Ishikawa (cell line): ENCODE measurements around the gene ABCB11.

Experiments
- CEBPB ChIP-seq: IDR thresholded peaks from 2 replicates; pipeline ENCODE4 v1.6.1; 2012
- CREB1 ChIP-seq: IDR thresholded peaks from 2 replicates; pipeline ENCODE4 v1.6.1; 2012; ENCODE audit warnings: low read depth
- EGR1 ChIP-seq: IDR thresholded peaks from 2 replicates; pipeline ENCODE4 v1.6.1; 2012
- EP300 ChIP-seq: IDR thresholded peaks from 2 replicates; pipeline ENCODE4 v1.6.1; 2012; ENCODE audit warnings: borderline replicate concordance
- FOXM1 ChIP-seq: IDR thresholded peaks from 2 replicates; pipeline ENCODE4 v1.6.1; 2012; ENCODE audit warnings: low read depth, borderline replicate concordance
- MAX ChIP-seq: IDR thresholded peaks from 2 replicates; pipeline ENCODE4 v1.6.1; 2012
- NFIC ChIP-seq: IDR thresholded peaks from 2 replicates; pipeline ENCODE4 v1.6.1; 2012
- RAD21 ChIP-seq: IDR thresholded peaks from 2 replicates; pipeline ENCODE4 v1.6.1; 2012; ENCODE audit warnings: low read depth
- REST ChIP-seq: IDR thresholded peaks from 2 replicates; pipeline ENCODE4 v1.6.1; 2012; ENCODE audit warnings: low read depth, mild to moderate bottlenecking
- TAF1 ChIP-seq: IDR thresholded peaks from 2 replicates; pipeline ENCODE4 v1.6.1; 2012; ENCODE audit warnings: low read depth, mild to moderate bottlenecking
- TCF12 ChIP-seq: IDR thresholded peaks from 2 replicates; pipeline ENCODE4 v1.6.1; 2012; ENCODE audit warnings: low read depth
- TEAD4 ChIP-seq: IDR thresholded peaks from 2 replicates; pipeline ENCODE4 v1.6.1; 2012
- YY1 ChIP-seq: IDR thresholded peaks from 2 replicates; pipeline ENCODE4 v1.6.1; 2012; ENCODE audit warnings: low read depth
- ZBTB7A ChIP-seq: IDR thresholded peaks from 2 replicates; pipeline ENCODE4 v1.6.1; 2012; ENCODE audit warnings: low read depth
- TF ChIP-seq, protein P1 (sequence below): IDR thresholded peaks from 2 replicates; pipeline ENCODE4 v1.6.1; 2012

ABCB11 gene

DNA sequence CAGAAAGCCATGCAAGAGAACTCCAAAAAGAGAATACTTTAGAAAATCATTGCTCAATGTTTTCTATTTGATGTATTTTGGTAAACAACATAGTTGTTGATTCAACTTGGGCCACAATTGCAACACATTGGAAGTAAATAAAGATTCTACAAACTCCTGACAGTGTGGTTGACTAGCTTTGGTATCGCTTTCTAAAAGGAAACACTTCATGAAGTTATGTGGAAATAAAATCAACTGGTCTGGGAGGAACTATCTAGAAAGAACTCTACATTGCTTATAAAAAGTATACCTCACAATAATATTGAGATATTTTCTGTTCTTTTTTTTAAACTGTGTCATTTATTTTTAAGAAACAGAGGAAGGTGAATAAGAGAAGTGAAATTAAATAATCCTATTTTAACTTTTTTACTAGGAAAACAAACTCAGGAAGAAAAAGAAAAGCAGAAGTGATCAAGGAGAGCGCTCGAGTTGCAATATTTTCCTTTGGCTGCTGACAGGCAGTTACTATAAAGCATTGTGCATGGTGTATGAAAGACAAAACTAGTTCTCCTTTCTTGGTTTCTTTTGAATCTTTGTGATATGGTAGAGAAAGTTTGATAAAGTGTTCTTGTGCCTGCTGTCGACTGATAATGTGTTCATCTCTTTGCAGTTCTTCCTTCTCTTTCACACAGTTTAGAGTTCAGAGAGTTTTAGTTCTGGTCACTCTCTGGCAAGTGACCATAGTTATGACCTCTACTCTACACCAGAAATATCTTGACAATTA is 41.2 kb upstream of the ABCB11 start:
- TF ChIP-seq RAD21 (no peak), EP300 (no peak), CREB1 (no peak), MAX (no peak), TAF1 (no peak), EGR1 (no peak), REST (no peak), TCF12 (no peak), FOXM1 (no peak), ZBTB7A (no peak), YY1 (no peak), CEBPB (no peak), NFIC (no peak), TEAD4 (no peak)
- TF ChIP-seq, protein P1, sequence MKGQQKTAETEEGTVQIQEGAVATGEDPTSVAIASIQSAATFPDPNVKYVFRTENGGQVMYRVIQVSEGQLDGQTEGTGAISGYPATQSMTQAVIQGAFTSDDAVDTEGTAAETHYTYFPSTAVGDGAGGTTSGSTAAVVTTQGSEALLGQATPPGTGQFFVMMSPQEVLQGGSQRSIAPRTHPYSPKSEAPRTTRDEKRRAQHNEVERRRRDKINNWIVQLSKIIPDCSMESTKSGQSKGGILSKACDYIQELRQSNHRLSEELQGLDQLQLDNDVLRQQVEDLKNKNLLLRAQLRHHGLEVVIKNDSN, result no peak

- TF ChIP-seq TCF12 (no peak), CEBPB (no peak), FOXM1 (no peak), NFIC (no peak), RAD21 (no peak), TAF1 (no peak), CREB1 (no peak), ZBTB7A (no peak), EP300 (no peak), REST (no peak), TEAD4 (no peak), YY1 (no peak), MAX (no peak), EGR1 (no peak)
- TF ChIP-seq, protein P1, result no peak
Observed at GRCh38 chr2:169071455-169071854, 40.3 kb upstream of the ABCB11 start.

DNA sequence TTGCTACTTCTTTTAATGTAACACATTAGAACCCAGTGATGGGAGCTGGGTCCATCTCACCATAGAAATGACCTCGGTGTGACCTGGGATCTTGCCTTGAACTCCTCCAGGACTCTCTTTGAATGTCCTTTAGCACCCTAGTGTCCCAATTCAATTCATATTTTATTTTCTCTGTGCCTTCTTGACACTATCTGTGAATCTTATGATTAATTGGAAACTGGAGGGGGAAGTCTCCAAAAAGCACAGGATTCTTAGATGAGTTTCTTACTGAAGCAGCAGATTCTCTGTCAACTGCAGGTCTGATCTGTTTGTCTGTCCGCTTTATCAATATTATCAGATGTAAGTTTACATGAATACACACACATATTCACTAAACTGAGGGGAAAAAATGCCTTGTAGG is 38.7 kb upstream of the ABCB11 start:
- no peak for TF ChIP-seq EGR1

DNA sequence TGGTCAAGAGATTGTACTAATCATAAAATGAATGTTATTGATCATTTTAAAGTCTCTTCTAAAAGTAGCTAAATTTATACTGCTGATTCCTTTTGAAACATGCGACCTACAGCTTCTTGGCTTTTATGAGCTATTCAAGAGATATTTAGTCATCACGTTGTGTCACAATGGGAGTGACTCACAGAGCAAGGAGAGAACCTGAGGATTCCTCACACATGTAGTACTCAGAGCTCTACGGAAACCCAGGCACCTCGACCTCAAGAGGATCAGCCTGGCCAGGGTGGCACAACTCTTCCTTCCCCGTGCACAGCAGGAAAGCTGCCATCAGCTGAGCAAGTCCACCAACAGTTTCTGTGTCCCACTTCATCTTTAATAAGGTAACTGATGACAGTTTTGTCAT is 38.2 kb upstream of the ABCB11 start, which contains the start of gene DHRS9:
DHRS9 (plus strand) TSS at position 223 of the 400 bp plus-strand sequence. CDS start 12,019 bp downstream, outside the sequence.
- TF ChIP-seq TAF1, result no peak
- TF ChIP-seq NFIC, result no peak
- TF ChIP-seq CEBPB, result no peak
- no peak for TF ChIP-seq TEAD4
- TF ChIP-seq EGR1, result no peak

GRCh38 chr2:169066897-169067296 is 35.8 kb upstream of the ABCB11 start:
- TF ChIP-seq TCF12, result no peak
- TF ChIP-seq FOXM1, result no peak
- no peak for TF ChIP-seq MAX
- no peak for TF ChIP-seq NFIC
- no peak for TF ChIP-seq EGR1

GRCh38 chr2:169065864-169066517 is 34.9 kb upstream of the ABCB11 start:
- TF ChIP-seq EP300 (no peak), FOXM1 (no peak), RAD21 (no peak), CEBPB (no peak), YY1 (no peak), TEAD4 (no peak), TCF12 (no peak), TAF1 (no peak), CREB1 (no peak)
